B cell (primary cell): ENCODE data around the gene BMP6. TPM values are rescaled to one million over a fixed set of nuclear protein-coding genes. Genes with fewer than 3 reads are reported as not detected.

Source experiments
- ATAC-seq: fragments of 200-7000 bp; cut with Tn5 transposase; one replicate; pipeline ENCODE4 v1.10.0; 2021; ENCODE audit warnings: low read depth, mild to moderate bottlenecking, moderate number of reproducible peaks, moderate library complexity
- CTCF ChIA-PET: fragments of 350-600 bp; sonication (Branson Sonifier 250); formaldehyde crosslinking; loops from one replicate; lab custom pipeline; 2021; ENCODE audit warnings: antibody characterized with exemption, inconsistent platforms; lab: Charles Lee
- POLR2A ChIA-PET: fragments of 350-600 bp; sonication (Branson Sonifier 250); formaldehyde crosslinking; loops from one replicate; lab custom pipeline; 2021; ENCODE audit warnings: antibody characterized with exemption; lab: Charles Lee
- DNase-seq: peaks from one replicate; pipeline ENCODE4 v3.0.0; 2013
- H2AFZ ChIP-seq: 2 replicates; pipeline ENCODE4 v1.6.1; 2012; ENCODE audit warnings: mild to moderate bottlenecking, low read depth, low read length; ENCODE audit not compliant: insufficient read depth, poor library complexity, severe bottlenecking
- H3K27ac ChIP-seq, 2 donors: 1 replicate in 1 of 2; 2 replicates in 1 of 2; pipeline ENCODE4 v1.5.1; 2012 to 2013; ENCODE audit warnings: low read length in 2 of 2, mild to moderate bottlenecking in 2 of 2, moderate library complexity in 1 of 2
- H3K27me3 ChIP-seq, 4 experiments: fragments of 200-600 bp in 1 of 4; sonication (generic) in 1 of 4; replicated peaks in 1 of 4; 1 replicate in 2 of 4; 2 replicates in 2 of 4; pipeline versions ENCODE4 v1.6.1 to v1.7.0; 2013 to 2016; ENCODE audit warnings: low read length in 3 of 4, mild to moderate bottlenecking in 2 of 4, mixed read lengths in 1 of 4, moderate library complexity in 1 of 4; ENCODE audit not compliant: insufficient read depth in 4 of 4, control insufficient read depth in 3 of 4; ENCODE audit errors: control extremely low read depth in 1 of 4
- H3K36me3 ChIP-seq, 2 experiments: replicated peaks in 1 of 2; 1 replicate in 1 of 2; 2 replicates in 1 of 2; pipeline versions ENCODE4 v1.6.1 to v1.7.1; 2013; ENCODE audit warnings: low read length in 1 of 2; ENCODE audit not compliant: insufficient read depth in 2 of 2, control insufficient read depth in 1 of 2; ENCODE audit errors: control extremely low read depth in 1 of 2, extremely low read depth in 1 of 2
- H3K4me1 ChIP-seq, 2 donors: fragments of 200-600 bp in 1 of 2; sonication (generic) in 1 of 2; 1 replicate in 1 of 2; 2 replicates in 1 of 2; pipeline versions ENCODE4 v1.5.1 to v1.6.1; 2013 to 2017; ENCODE audit warnings: low read length in 2 of 2; ENCODE audit not compliant: control insufficient read depth in 2 of 2, insufficient read depth in 2 of 2
- H3K4me2 ChIP-seq: replicated peaks from 2 replicates; pipeline ENCODE3; 2012; ENCODE audit warnings: mild to moderate bottlenecking, low read depth, low read length; ENCODE audit not compliant: poor library complexity, severe bottlenecking
- H3K4me3 ChIP-seq, 5 experiments: fragments of 200-600 bp in 1 of 5; sonication (generic) in 1 of 5; 1 replicate in 3 of 5; 2 replicates in 2 of 5; pipeline versions ENCODE4 v1.5.1 to v1.7.0; 2011 to 2016; ENCODE audit warnings: low read length in 4 of 5, mild to moderate bottlenecking in 4 of 5, low read depth in 2 of 5, control low read depth in 1 of 5, moderate library complexity in 1 of 5; ENCODE audit not compliant: insufficient read depth in 1 of 5; ENCODE audit errors: control extremely low read depth in 1 of 5, extremely low read depth in 1 of 5
- H3K79me2 ChIP-seq: fragments of 200-600 bp; sonication (generic); one replicate; pipeline ENCODE4 v1.6.0; 2016; ENCODE audit warnings: low read length; ENCODE audit not compliant: control insufficient read depth, insufficient read depth
- H3K9ac ChIP-seq: fragments of 200-600 bp; sonication (generic); 2 replicates; pipeline ENCODE4 v1.6.1; 2017; ENCODE audit warnings: mild to moderate bottlenecking, low read length, moderate library complexity
- H3K9me3 ChIP-seq, 3 donors: one replicate each; pipeline versions ENCODE4 v1.6.1 to v1.7.1; 2013; ENCODE audit warnings: low read length in 2 of 3; ENCODE audit not compliant: control insufficient read depth in 2 of 3, insufficient read depth in 1 of 3; ENCODE audit errors: control extremely low read depth in 1 of 3
- H4K20me1 ChIP-seq: 2 replicates; pipeline ENCODE4 v1.6.0; 2012; ENCODE audit warnings: mild to moderate bottlenecking, low read length; ENCODE audit not compliant: insufficient read depth, control insufficient read depth, poor library complexity, severe bottlenecking
- H3K27ac Mint-ChIP-seq: one replicate; pipeline ENCODE4 v1.8.0; 2021; ENCODE audit warnings: mixed read lengths
- H3K27me3 Mint-ChIP-seq: one replicate; pipeline ENCODE4 v1.8.0; 2021; ENCODE audit warnings: mixed read lengths
- H3K4me1 Mint-ChIP-seq: one replicate; pipeline ENCODE4 v1.8.0; 2021; ENCODE audit warnings: mixed read lengths
- H3K4me3 Mint-ChIP-seq: one replicate; pipeline ENCODE4 v1.8.0; 2021; ENCODE audit warnings: mixed read lengths
- H3K9me3 Mint-ChIP-seq: one replicate; pipeline ENCODE4 v1.8.0; 2022; ENCODE audit warnings: mixed read lengths; ENCODE audit not compliant: insufficient read depth
- CTCF ChIP-seq: fragments of 200-600 bp; IDR thresholded peaks from one replicate; pipeline ENCODE4 v1.8.0; 2022; ENCODE audit warnings: antibody characterized with exemption, mild to moderate bottlenecking
- EZH2 ChIP-seq: IDR thresholded peaks from 2 replicates; pipeline ENCODE4 v1.6.1; 2012; ENCODE audit warnings: borderline replicate concordance, low read depth, mild to moderate bottlenecking, moderate library complexity, low read length; ENCODE audit not compliant: insufficient read depth, poor library complexity, severe bottlenecking
- WGBS: methylation state at CpG from one replicate; pipeline ENCODE4 v1.1.5; 2013; ENCODE audit warnings: missing lambda C conversion rate; ENCODE audit not compliant: insufficient coverage; 5-methylcytosine and 5-hydroxymethylcytosine counted together
- intact Hi-C: fragments of 100-400 bp; cut with micrococcal nuclease; formaldehyde crosslinking; loops from one replicate; pipeline ENCODE4 v1.10.0; 2022
- polyA plus RNA-seq: library from polyadenylated mRNA; depleted of rRNA; stranded (reverse); fragments of >200 nt; gene quantifications from 2 replicates; pipeline ENCODE4 v1.2.3, GENCODE V29; 2012
- total RNA-seq, 2 donors: library from RNA; stranded (reverse); fragments of 120-200 nt in 1 of 2; gene quantifications; 1 replicate in 1 of 2; 2 replicates in 1 of 2; pipeline versions ENCODE4 v1.2.3 to v1.2.4, GENCODE V29; 2013 to 2022

Gene BMP6
- total and polyA plus RNA-seq, 2 donors (not counting 1 experiment from before 2014, with no cell fraction given) = 0.43 to 2.9 TPM

- TF ChIP-seq EZH2 (no peak), CTCF (no peak)
- no peaks in the 10 kb centered on the region for H3K9me3 ChIP-seq
- peak overlapping the region; percentile 64 for H3K4me2 ChIP-seq
- H3K79me2 ChIP-seq = no peaks in the 10 kb centered on the region
- peak overlapping the region; percentile 18 for H2AFZ ChIP-seq
- 77% methylated on average over 5 of the region's 5 CpGs for WGBS
- Mint-ChIP-seq H3K9me3 (no peaks in the 10 kb centered on the region), H3K27me3 (no peaks in the 10 kb centered on the region), H3K27ac (no peak overlapping the region), H3K4me1 (peaks cover 19% of the 10 kb centered on the region), H3K4me3 (no peak overlapping the region)
- POLR2A ChIA-PET = interaction anchor here (0.6 to 1.2 kb wide), 2 partner anchors 20 to 45 kb away, joined by 3 read pairs; no protein-coding TSS in a partner anchor
- DNase-seq = no peak
- peak overlapping the region; percentile 79 to 95 for H3K27ac ChIP-seq
- H3K9ac ChIP-seq = peak overlapping the region; percentile 30
- intact Hi-C loops = loop anchor here (2.0 to 10.0 kb wide), 3 partner anchors 15 to 193 kb away; partner anchors contain the start of gene BMP6
- H4K20me1 ChIP-seq = no peaks in the 10 kb centered on the region
- no peaks in the 10 kb centered on the region for H3K27me3 ChIP-seq
- H3K4me3 ChIP-seq = peak overlapping the region in 1 of 5 experiments; percentile 36
- H3K4me1 ChIP-seq = peaks cover 40 to 74% of the 10 kb centered on the region in 2 donors
- H3K36me3 ChIP-seq = no peaks in the 10 kb centered on the region
- ATAC-seq = no peak
- CTCF ChIA-PET = interaction anchor here (0.6 to 1.6 kb wide), 4 partner anchors 20 to 88 kb away, joined by 3 to 6 read pairs (median 4); no protein-coding TSS in a partner anchor
Measured at GRCh38 chr6:7917729-7918128, 191.8 kb downstream of the BMP6 start.

GRCh38 chr6:7918403-7918802 is 192.5 kb downstream of the BMP6 start:
- H3K4me2 ChIP-seq = no peak overlapping the region
- ChIA-PET CTCF (interaction anchor here (1.5 kb wide), 1 partner anchor 88 kb away, joined by 6 read pairs; no protein-coding TSS in a partner anchor), POLR2A (no interaction called here)
- H3K27ac ChIP-seq = peak overlapping the region in 1 of 2 donors; percentile 95
- H3K9me3 Mint-ChIP-seq = no peaks in the 10 kb centered on the region
- no peaks in the 10 kb centered on the region for H4K20me1 ChIP-seq
- no peaks in the 10 kb centered on the region for H3K27me3 Mint-ChIP-seq
- no peaks in the 10 kb centered on the region for H3K79me2 ChIP-seq
- no peak overlapping the region for H2AFZ ChIP-seq
- H3K4me1 ChIP-seq = peaks cover 40 to 68% of the 10 kb centered on the region in 2 donors
- WGBS = 93% methylated on average over 4 of the region's 4 CpGs
- no peak overlapping the region for H3K4me3 ChIP-seq
- H3K4me3 Mint-ChIP-seq = no peak overlapping the region
- no peaks in the 10 kb centered on the region for H3K27me3 ChIP-seq
- intact Hi-C loops = loop anchor here (5.0 to 10.0 kb wide), 2 partner anchors 79 to 194 kb away; partner anchors contain the start of gene BMP6
- H3K9ac ChIP-seq = no peak overlapping the region
- peak overlapping the region; percentile 47 for H3K27ac Mint-ChIP-seq
- peaks cover 19% of the 10 kb centered on the region for H3K4me1 Mint-ChIP-seq
- TF ChIP-seq EZH2 (no peak), CTCF (no peak)
- no peaks in the 10 kb centered on the region for H3K9me3 ChIP-seq
- ATAC-seq = no peak
- H3K36me3 ChIP-seq = no peaks in the 10 kb centered on the region
- no peak for DNase-seq
